ENCODE measurements around the gene EFHC1. TPM values are rescaled to one million over a fixed set of nuclear protein-coding genes. Genes with fewer than 3 reads are reported as not detected.
A peak's percentile ranks its signal among the peaks of the same experiment; 100 is the strongest.

Gene EFHC1
- total and polyA plus RNA-seq, 4 donors = 3.3 to 11.3 (median 6.9) TPM

GRCh38 chr6:52534363-52534762 is 114.2 kb downstream of the EFHC1 start:
- TF ChIP-seq FOXA1 (IDR thresholded peaks at IDR 0.05) (no peak), HNF4A (conservative IDR thresholded peaks at IDR 0.05) (peak in 1 of 2 donors; percentile 20)
- no peak overlapping the region for H3K4me3 ChIP-seq (ENCODE audit: low read depth in 1 of 3, low read length in 3 of 3)
- no peaks in the 10 kb centered on the region for H3K27me3 ChIP-seq (ENCODE audit: control insufficient read depth in 4 of 4, insufficient read depth in 4 of 4, low read length in 3 of 4)
- H3K36me3 ChIP-seq (ENCODE audit: control insufficient read depth in 4 of 4, insufficient read depth in 3 of 4, low read depth in 1 of 4, low read length in 3 of 4) = peaks cover 0 to 8% (median 0%) of the 10 kb centered on the region in 4 donors
- WGBS = 58% methylated on average over 5 of the region's 5 CpGs
- H3K9ac ChIP-seq (ENCODE audit: low read depth in 1 of 2, low read length in 2 of 2) = no peak overlapping the region
- peaks cover 0 to 4% (median under 1%) of the 10 kb centered on the region in 4 donors for H3K4me1 ChIP-seq (ENCODE audit: control insufficient read depth in 4 of 4, insufficient read depth in 4 of 4, low read length in 3 of 4)
- no peak overlapping the region for H3K27ac ChIP-seq (ENCODE audit: low read depth in 1 of 2, low read length in 2 of 2)
- no peak for DNase-seq (ENCODE audit: low spot score)
- H3K9me3 ChIP-seq (ENCODE audit: control insufficient read depth in 4 of 4, low read length in 3 of 4) = no peaks in the 10 kb centered on the region

GRCh38 chr6:52534966-52535390 is 114.8 kb downstream of the EFHC1 start:
- Histone ChIP-seq H3K27me3 (ENCODE audit: control insufficient read depth in 4 of 4, insufficient read depth in 4 of 4, low read length in 3 of 4) (no peaks in the 10 kb centered on the region), H3K9me3 (ENCODE audit: control insufficient read depth in 4 of 4, low read length in 3 of 4) (no peaks in the 10 kb centered on the region), H3K4me1 (ENCODE audit: control insufficient read depth in 4 of 4, insufficient read depth in 4 of 4, low read length in 3 of 4) (peaks cover 0 to 4% (median under 1%) of the 10 kb centered on the region in 4 donors), H3K27ac (ENCODE audit: low read depth in 1 of 2, low read length in 2 of 2) (peak overlapping the region in 1 of 2 donors; percentile 9), H3K4me3 (ENCODE audit: low read depth in 1 of 3, low read length in 3 of 3) (no peak overlapping the region), H3K9ac (ENCODE audit: low read depth in 1 of 2, low read length in 2 of 2) (no peak overlapping the region), H3K36me3 (ENCODE audit: control insufficient read depth in 4 of 4, insufficient read depth in 3 of 4, low read depth in 1 of 4, low read length in 3 of 4) (peaks cover 0 to 8% (median 0%) of the 10 kb centered on the region in 4 donors)
- TF ChIP-seq RXRA (IDR thresholded peaks at IDR 0.05) (no peak), RAD21 (IDR thresholded peaks at IDR 0.05) (no peak), CTCF (IDR thresholded peaks at IDR 0.05; ENCODE audit: low read depth, low read length, missing input control) (no peak)
- TF ChIP-seq, protein P1, sequence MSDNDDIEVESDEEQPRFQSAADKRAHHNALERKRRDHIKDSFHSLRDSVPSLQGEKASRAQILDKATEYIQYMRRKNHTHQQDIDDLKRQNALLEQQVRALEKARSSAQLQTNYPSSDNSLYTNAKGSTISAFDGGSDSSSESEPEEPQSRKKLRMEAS (IDR thresholded peaks at IDR 0.05) = no peak
- WGBS = 88% methylated on average over 3 of the region's 3 CpGs
- no peak for DNase-seq (ENCODE audit: low spot score)

GRCh38 chr6:52535711-52536423 is 115.7 kb downstream of the EFHC1 start:
- H3K27ac ChIP-seq (ENCODE audit: low read depth in 1 of 2, low read length in 2 of 2) = no peak overlapping the region
- H3K9me3 ChIP-seq (ENCODE audit: control insufficient read depth in 4 of 4, low read length in 3 of 4) = no peaks in the 10 kb centered on the region

More at GRCh38 chr6:52535711-52536423, 115.7 kb downstream of the EFHC1 start:
- no peak overlapping the region for H3K4me3 ChIP-seq (ENCODE audit: low read depth in 1 of 3, low read length in 3 of 3)
- H3K27me3 ChIP-seq (ENCODE audit: control insufficient read depth in 4 of 4, insufficient read depth in 4 of 4, low read length in 3 of 4) = no peaks in the 10 kb centered on the region
- 86% methylated on average over 5 of the region's 5 CpGs for WGBS
- TF ChIP-seq SP1 (IDR thresholded peaks at IDR 0.05) (no peak), HNF4G (IDR thresholded peaks at IDR 0.05) (no peak), EGR1 (IDR thresholded peaks at IDR 0.05; ENCODE audit: low read depth in 2 of 2) (no peak), FOXA2 (IDR thresholded peaks at IDR 0.05) (no peak), NR2F2 (IDR thresholded peaks at IDR 0.05) (no peak), FOXA1 (IDR thresholded peaks at IDR 0.05) (no peak)
- TF ChIP-seq, protein P1 (IDR thresholded peaks at IDR 0.05) = no peak
- TF ChIP-seq, protein P2, sequence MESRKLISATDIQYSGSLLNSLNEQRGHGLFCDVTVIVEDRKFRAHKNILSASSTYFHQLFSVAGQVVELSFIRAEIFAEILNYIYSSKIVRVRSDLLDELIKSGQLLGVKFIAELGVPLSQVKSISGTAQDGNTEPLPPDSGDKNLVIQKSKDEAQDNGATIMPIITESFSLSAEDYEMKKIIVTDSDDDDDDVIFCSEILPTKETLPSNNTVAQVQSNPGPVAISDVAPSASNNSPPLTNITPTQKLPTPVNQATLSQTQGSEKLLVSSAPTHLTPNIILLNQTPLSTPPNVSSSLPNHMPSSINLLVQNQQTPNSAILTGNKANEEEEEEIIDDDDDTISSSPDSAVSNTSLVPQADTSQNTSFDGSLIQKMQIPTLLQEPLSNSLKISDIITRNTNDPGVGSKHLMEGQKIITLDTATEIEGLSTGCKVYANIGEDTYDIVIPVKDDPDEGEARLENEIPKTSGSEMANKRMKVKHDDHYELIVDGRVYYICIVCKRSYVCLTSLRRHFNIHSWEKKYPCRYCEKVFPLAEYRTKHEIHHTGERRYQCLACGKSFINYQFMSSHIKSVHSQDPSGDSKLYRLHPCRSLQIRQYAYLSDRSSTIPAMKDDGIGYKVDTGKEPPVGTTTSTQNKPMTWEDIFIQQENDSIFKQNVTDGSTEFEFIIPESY (IDR thresholded peaks at IDR 0.05) = no peak
- peaks cover under 1 to 4% (median 2%) of the 10 kb centered on the region in 4 donors for H3K4me1 ChIP-seq (ENCODE audit: control insufficient read depth in 4 of 4, insufficient read depth in 4 of 4, low read length in 3 of 4)
- no peak overlapping the region for H3K9ac ChIP-seq (ENCODE audit: low read depth in 1 of 2, low read length in 2 of 2)
- H3K36me3 ChIP-seq (ENCODE audit: control insufficient read depth in 4 of 4, insufficient read depth in 3 of 4, low read depth in 1 of 4, low read length in 3 of 4) = peaks cover 0 to 8% (median 0%) of the 10 kb centered on the region in 4 donors
- no peak for DNase-seq (ENCODE audit: low spot score)
